K562 (cell line): ENCODE measurements around the gene TRAPPC5. TPM values are rescaled to one million over a fixed set of nuclear protein-coding genes. Genes with fewer than 3 reads are reported as not detected.

ENCODE experiments used
- BCOR ChIP-seq: fragments of 450-650 bp; IDR thresholded peaks from 2 replicates; pipeline ENCODE4 v1.6.1; 2016
- BHLHE40 ChIP-seq: IDR thresholded peaks from 2 replicates; pipeline ENCODE4 v1.6.1; 2011; ENCODE audit warnings: low read length, improper control_type of control experiment
- CTCF ChIP-seq, 3 experiments: IDR thresholded peaks in 2 of 3; conservative IDR thresholded peaks in 1 of 3; 2 replicates each; pipeline ENCODE4 v1.5.1; 2011 to 2012; ENCODE audit warnings: low read length in 3 of 3, mild to moderate bottlenecking in 3 of 3, control low read depth in 2 of 3, improper control_type of control experiment in 1 of 3, inconsistent platforms in 1 of 3, low read depth in 1 of 3, mixed read lengths in 1 of 3, moderate library complexity in 1 of 3; ENCODE audit not compliant: insufficient read depth in 2 of 3
- EGR1 ChIP-seq: fragments of 450-650 bp; conservative IDR thresholded peaks from 2 replicates; pipeline ENCODE4 v1.6.1; 2017; ENCODE audit warnings: mild to moderate bottlenecking
- FOXA1 ChIP-seq: fragments of 450-650 bp; IDR thresholded peaks from 2 replicates; pipeline ENCODE4 v1.6.1; 2016; ENCODE audit warnings: mild to moderate bottlenecking, borderline replicate concordance
- GTF2F1 ChIP-seq: IDR thresholded peaks from 2 replicates; pipeline ENCODE4 v1.6.1; 2011; ENCODE audit warnings: low read depth, low read length, improper control_type of control experiment
- HDAC6 ChIP-seq: IDR thresholded peaks from 2 replicates; pipeline ENCODE4 v1.6.1; 2012; ENCODE audit warnings: low read depth, mild to moderate bottlenecking, control low read depth, inconsistent platforms, low read length, moderate library complexity
- MCM7 ChIP-seq, 2 experiments: fragments of 450-650 bp; IDR thresholded peaks; 2 replicates each; pipeline ENCODE4 v1.6.1; 2016 to 2018
- MYNN ChIP-seq, 2 experiments: sonication (generic); formaldehyde crosslinking in 1 of 2; IDR thresholded peaks; 2 replicates each; pipeline versions ENCODE4 v1.5.0 to v1.6.1; 2016 to 2020; ENCODE audit warnings: antibody characterized with exemption in 1 of 2, missing genetic modification reagents in 1 of 2
- PHF20 ChIP-seq: fragments of 450-650 bp; IDR thresholded peaks from 2 replicates; pipeline ENCODE4 v1.6.1; 2018; ENCODE audit not compliant: partially characterized antibody
- RFX5 ChIP-seq: IDR thresholded peaks from 2 replicates; pipeline ENCODE4 v1.6.1; 2011; ENCODE audit warnings: low read depth, mild to moderate bottlenecking, improper control_type of control experiment, low read length
- SMAD4 ChIP-seq: fragments of 250-450 bp; sonication (Bioruptor Pico); conservative IDR thresholded peaks from 2 replicates; pipeline ENCODE4 v1.8.0; 2021; ENCODE audit warnings: inconsistent platforms, mild to moderate bottlenecking, moderate library complexity
- TFE3 ChIP-seq: fragments of 450-650 bp; formaldehyde crosslinking; IDR thresholded peaks from 2 replicates; pipeline ENCODE4 v1.4.0; 2020; ENCODE audit warnings: mild to moderate bottlenecking, mixed read lengths
- TOE1 ChIP-seq, 2 experiments: fragments of 450-650 bp in 1 of 2; sonication (generic) in 1 of 2; formaldehyde crosslinking in 1 of 2; IDR thresholded peaks; 2 replicates each; pipeline versions ENCODE4 v1.7.1 to v1.8.0; 2016 to 2022; ENCODE audit warnings: borderline replicate concordance in 2 of 2, mild to moderate bottlenecking in 2 of 2, antibody characterized with exemption in 1 of 2, inconsistent platforms in 1 of 2, low read depth in 1 of 2, missing genetic modification reagents in 1 of 2, moderate library complexity in 1 of 2
- TRIM24 ChIP-seq, 2 experiments: fragments of 450-650 bp; IDR thresholded peaks; 2 replicates each; pipeline ENCODE4 v1.6.1; 2016
- U2AF2 ChIP-seq: fragments of 200-400 bp; formaldehyde crosslinking; optimal IDR thresholded peaks from 2 replicates; pipeline ENCODE3; 2017; ENCODE audit warnings: low read depth, mild to moderate bottlenecking, low read length
- ZBTB34 ChIP-seq: fragments of 250-450 bp; sonication (Bioruptor Pico); IDR thresholded peaks from 2 replicates; pipeline ENCODE4 v1.8.0; 2021; ENCODE audit warnings: mild to moderate bottlenecking, moderate library complexity
- ZNF121 ChIP-seq: sonication (generic); formaldehyde crosslinking; conservative IDR thresholded peaks from 2 replicates; pipeline ENCODE4 v1.8.0; 2022; ENCODE audit warnings: missing genetic modification reagents
- ZNF140 ChIP-seq: fragments of 250-450 bp; sonication (Bioruptor Pico); IDR thresholded peaks from 2 replicates; pipeline ENCODE4 v1.8.0; 2021; ENCODE audit warnings: moderate library complexity, mild to moderate bottlenecking, inconsistent platforms
- polyA plus RNA-seq, 8 experiments: library from polyadenylated mRNA; depleted of rRNA in 4 of 8; stranded (reverse) in 5 of 8; unstranded in 3 of 8; fragments of >200 nt; fragmentation: Nextera tagmentation in 2 of 8; fragmentation: Illumina TruSeq in 1 of 8; extraction: Ambion mirVana in 2 of 8; extraction: Trizol in 1 of 8; gene quantifications; 2 replicates each; pipeline versions ENCODE4 v1.2.1 to v1.2.3, GENCODE V29; 2011 to 2014; ENCODE audit warnings: inconsistent platforms in 1 of 8, missing spikeins in 1 of 8
- total RNA-seq, 7 experiments: library from RNA; depleted of rRNA in 6 of 7; stranded (reverse); fragments of >200 nt in 6 of 7; fragmentation: Illumina TruSeq in 2 of 7; extraction: Trizol in 2 of 7; gene quantifications; 2 replicates each; pipeline versions ENCODE4 v1.2.1 to v1.2.3, GENCODE V29; 2011 to 2021; ENCODE audit warnings: low replicate concordance in 1 of 7
- TF ChIP-seq, protein P1 (sequence below): fragments of 250-450 bp; sonication (Bioruptor Pico); IDR thresholded peaks from 2 replicates; pipeline ENCODE4 v1.8.0; 2021; ENCODE audit warnings: borderline replicate concordance, mild to moderate bottlenecking, moderate library complexity; ENCODE audit not compliant: poor library complexity, severe bottlenecking
- TF ChIP-seq, protein P2 (sequence below): sonication (generic); formaldehyde crosslinking; IDR thresholded peaks from 2 replicates; pipeline ENCODE4 v1.5.0; 2020; ENCODE audit warnings: missing genetic modification reagents

Gene TRAPPC5
- total and polyA plus RNA-seq, 9 of the 15 experiments (the other 6 are each of a cell fraction or from before 2014, with no cell fraction given) = 2.0 to 76.9 (median 29.3) TPM

GRCh38 chr19:7678971-7679751 is 1.5 kb upstream of the TRAPPC5 start (continued):
- TF ChIP-seq MYNN (IDR thresholded peaks at IDR 0.05) = no peak
- no peak for TF ChIP-seq MYNN (CRISPR knock-in tag; IDR thresholded peaks at IDR 0.05)
- no peak for TF ChIP-seq HDAC6
- peak; percentile 59 for TF ChIP-seq BHLHE40
- TF ChIP-seq RFX5 = no peak
- TF ChIP-seq U2AF2 = no peak
- no peak for TF ChIP-seq EGR1
- no peak for TF ChIP-seq SMAD4 (CRISPR knock-in tag)
- peak; percentile 80 for TF ChIP-seq TOE1 (IDR thresholded peaks at IDR 0.05; ENCODE audit: borderline replicate concordance)
- no peak for TF ChIP-seq TOE1 (CRISPR knock-in tag; IDR thresholded peaks at IDR 0.05; ENCODE audit: borderline replicate concordance, low read depth)
- TF ChIP-seq ZNF121 (CRISPR knock-in tag) = no peak
- no peak for TF ChIP-seq BCOR
- TF ChIP-seq CTCF (IDR thresholded peaks at IDR 0.05 in 2 of 3, conservative IDR thresholded peaks at IDR 0.05 in 1 of 3; ENCODE audit: insufficient read depth in 2 of 3, low read depth in 1 of 3, low read length in 3 of 3) = peak; percentile 16 to 49 (median 49); a peak in 4 of 6 replicates
- no peak for TF ChIP-seq ZBTB34 (CRISPR knock-in tag)
- TF ChIP-seq, protein P1, sequence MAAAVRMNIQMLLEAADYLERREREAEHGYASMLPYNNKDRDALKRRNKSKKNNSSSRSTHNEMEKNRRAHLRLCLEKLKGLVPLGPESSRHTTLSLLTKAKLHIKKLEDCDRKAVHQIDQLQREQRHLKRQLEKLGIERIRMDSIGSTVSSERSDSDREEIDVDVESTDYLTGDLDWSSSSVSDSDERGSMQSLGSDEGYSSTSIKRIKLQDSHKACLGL (CRISPR knock-in tag) = no peak
- no peak for TF ChIP-seq ZNF140 (CRISPR knock-in tag)
- no peak for TF ChIP-seq PHF20
- TF ChIP-seq GTF2F1 = no peak
- TF ChIP-seq, protein P2, sequence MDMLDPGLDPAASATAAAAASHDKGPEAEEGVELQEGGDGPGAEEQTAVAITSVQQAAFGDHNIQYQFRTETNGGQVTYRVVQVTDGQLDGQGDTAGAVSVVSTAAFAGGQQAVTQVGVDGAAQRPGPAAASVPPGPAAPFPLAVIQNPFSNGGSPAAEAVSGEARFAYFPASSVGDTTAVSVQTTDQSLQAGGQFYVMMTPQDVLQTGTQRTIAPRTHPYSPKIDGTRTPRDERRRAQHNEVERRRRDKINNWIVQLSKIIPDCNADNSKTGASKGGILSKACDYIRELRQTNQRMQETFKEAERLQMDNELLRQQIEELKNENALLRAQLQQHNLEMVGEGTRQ (CRISPR knock-in tag) = peak; percentile 48; the same call in 1 of the 2 replicates
- no peak for TF ChIP-seq MCM7 (IDR thresholded peaks at IDR 0.05)
- peak; percentile 89 for TF ChIP-seq TFE3
- 0 out of 4 replicates have a peak, but pooled peaks of 1 of the 2 experiments have one; percentile 12 for TF ChIP-seq TRIM24 (IDR thresholded peaks at IDR 0.05)
- no peak for TF ChIP-seq FOXA1
